Psoas muscle (tissue), 8 donors: ENCODE results near the gene RPL13. TPM values are rescaled to one million over a fixed set of nuclear protein-coding genes. Genes with fewer than 3 reads are reported as not detected.

Source experiments
- ATAC-seq, 4 donors: fragments of 200-7000 bp; cut with Tn5 transposase; one replicate each; pipeline ENCODE4 v1.9.1; 2020; ENCODE audit warnings: moderate library complexity in 3 of 4, mild to moderate bottlenecking in 2 of 4
- DNase-seq, 2 donors: peaks; one replicate each; pipeline ENCODE4 v3.0.0-alpha.2; 2020
- H3K27ac ChIP-seq: fragments of 200-600 bp; one replicate; pipeline ENCODE4 v1.8.0; 2022
- H3K27me3 ChIP-seq, 3 donors: fragments of 200-600 bp in 1 of 3; one replicate each; pipeline versions ENCODE4 v1.6.1 to v1.8.0; 2013 to 2022; ENCODE audit warnings: low read length in 2 of 3, mild to moderate bottlenecking in 2 of 3, moderate library complexity in 1 of 3; ENCODE audit not compliant: insufficient read depth in 3 of 3
- H3K36me3 ChIP-seq, 2 donors: fragments of 200-600 bp in 1 of 2; one replicate each; pipeline versions ENCODE4 v1.6.1 to v1.8.0; 2013 to 2022; ENCODE audit warnings: low read depth in 1 of 2, mild to moderate bottlenecking in 1 of 2, moderate library complexity in 1 of 2; ENCODE audit not compliant: insufficient read depth in 1 of 2
- H3K4me1 ChIP-seq: fragments of 200-600 bp; one replicate; pipeline ENCODE4 v1.8.0; 2022
- H3K4me3 ChIP-seq: fragments of 200-600 bp; one replicate; pipeline ENCODE4 v1.8.0; 2022; ENCODE audit warnings: mild to moderate bottlenecking
- H3K9me3 ChIP-seq: fragments of 200-600 bp; one replicate; pipeline ENCODE4 v1.8.0; 2022
- CTCF ChIP-seq: fragments of 200-600 bp; IDR thresholded peaks from one replicate; pipeline ENCODE4 v1.8.0; 2022; ENCODE audit warnings: antibody characterized with exemption
- WGBS, 3 donors: extraction: QIAGEN DNeasy Blood & Tissue Kit; methylation state at CpG; one replicate each; pipeline versions ENCODE4 v1.1.6 to v1.1.7; 2013; 5-methylcytosine and 5-hydroxymethylcytosine counted together
- intact Hi-C, 2 donors: fragments of 100-400 bp; cut with DNase I; formaldehyde crosslinking; loops; one replicate each; pipeline versions ENCODE4 v1.11.0 to v1.14.2; 2022
- polyA plus RNA-seq, 3 donors: library from polyadenylated mRNA; stranded (reverse); fragments of 200-250 nt; gene quantifications; one replicate each; pipeline ENCODE4 v1.2.3, GENCODE V29; 2013
- total RNA-seq, 4 donors: library from RNA; stranded (reverse); fragmentation: NEBNext Ultra II Directional in 2 of 4; extraction: Animal tissue kit (Norgen Biotek cat#: 25700) in 2 of 4; gene quantifications; one replicate each; pipeline versions ENCODE4 v1.2.1 to v1.2.4, GENCODE V29; 2021 to 2023
- donor health status: healthy with polysubstance abuse.
- donor health status: DM: no; HTN: no; CAD: no; lungs with moderate emphysema.
- donor health status: Bipolar disorder and iron deficiency.
- donor health status: healthy.
- donor health status: DM: yes; HTN: yes; CAD: no.
- donor health status: DM: no; HTN: no; CAD: no.
- donor health status: DM: no; HTN: no; CAD: no.
- donor health status: DM: yes; HTN: yes; CAD: no.

The RPL13 gene
- total and polyA plus RNA-seq, 7 donors: 1,039 to 7,334 (median 1,769) TPM

GRCh38 chr16:89562939-89563338 is 2.5 kb downstream of the RPL13 start:
- WGBS, 3 donors: 65 to 84% (median 67%) methylated on average over 11 to 12 of the region's 12 CpGs
- Histone ChIP-seq H3K27me3 (no peaks in the 10 kb centered on the region), H3K36me3 (peaks cover 6 to 41% of the 10 kb centered on the region in 2 donors), H3K9me3 (no peaks in the 10 kb centered on the region), H3K4me3 (peak overlapping the region; percentile 94), H3K4me1 (peaks cover 55% of the 10 kb centered on the region), H3K27ac (peak overlapping the region; percentile 96)
- ATAC-seq (no peak), DNase-seq (no peak)
- TF ChIP-seq CTCF: no peak
- intact Hi-C loops: loop anchor here in 1 of 2 donors (5.0 kb wide), 1 partner anchor 36 kb away; no protein-coding TSS in a partner anchor

GRCh38 chr16:89563639-89564392 is 3.3 kb downstream of the RPL13 start:
- TF ChIP-seq CTCF: no peak
- peak overlapping the region; percentile 96 for H3K27ac ChIP-seq
- H3K9me3 ChIP-seq: no peaks in the 10 kb centered on the region
- peaks cover 52% of the 10 kb centered on the region for H3K4me1 ChIP-seq
- ATAC-seq: peak in 1 of 4 donors; percentile 7
- DNase-seq: no peak
- intact Hi-C loops: loop anchor here in 1 of 2 donors (5.0 kb wide), 1 partner anchor 37 kb away; no protein-coding TSS in a partner anchor
- H3K27me3 ChIP-seq: no peaks in the 10 kb centered on the region
- H3K4me3 ChIP-seq: peak overlapping the region; percentile 94
- H3K36me3 ChIP-seq: peaks cover 6 to 40% of the 10 kb centered on the region in 2 donors
- 40 to 49% (median 45%) methylated on average over 12 of the region's 12 CpGs for WGBS, 3 donors

DNA sequence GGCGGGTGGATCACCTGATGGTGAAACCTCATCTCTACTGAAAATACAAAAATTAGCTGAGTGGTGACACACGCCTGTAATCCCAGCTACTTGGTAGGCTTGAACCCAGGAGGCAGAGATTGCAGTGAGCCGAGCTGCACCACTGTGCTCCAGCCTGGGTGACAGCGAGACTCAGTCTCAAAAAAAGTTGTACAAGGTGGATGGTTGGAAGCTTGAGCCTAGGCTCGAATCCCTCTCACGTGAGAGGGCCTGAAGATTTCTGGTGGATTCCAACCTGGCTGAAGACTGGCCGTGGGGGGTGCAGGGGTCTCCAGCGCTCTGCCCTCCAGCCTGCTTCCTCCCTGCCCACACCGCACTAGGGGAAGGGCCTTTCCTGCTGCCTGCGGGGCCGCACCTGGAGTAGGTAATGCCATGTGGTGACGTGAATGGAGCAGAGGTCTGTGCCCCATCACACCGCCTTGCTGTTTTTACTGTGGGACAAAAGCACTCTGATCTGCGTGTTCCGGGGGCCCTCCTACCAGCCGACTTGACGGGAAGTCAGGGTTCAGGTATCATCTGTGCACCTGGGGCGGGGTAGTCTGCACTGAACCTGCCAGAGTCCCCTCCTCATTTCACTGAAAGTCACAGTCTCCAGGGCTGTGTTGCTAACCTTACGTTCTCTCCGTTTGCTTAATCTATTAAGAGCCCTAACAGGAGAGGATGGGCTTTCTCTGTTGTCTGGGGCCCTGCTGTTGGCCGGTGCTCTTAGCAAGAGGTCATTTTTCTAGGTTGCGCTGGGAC is 4.2 kb downstream of the RPL13 start:
- H3K36me3 ChIP-seq: peaks cover 6 to 40% of the 10 kb centered on the region in 2 donors
- DNase-seq (no peak), ATAC-seq (no peak)
- intact Hi-C loops: loop anchor here in 1 of 2 donors (5.0 kb wide), 1 partner anchor 37 kb away; no protein-coding TSS in a partner anchor
- peak overlapping the region; percentile 96 for H3K27ac ChIP-seq
- H3K4me1 ChIP-seq: peaks cover 44% of the 10 kb centered on the region
- H3K4me3 ChIP-seq: no peak overlapping the region
- H3K27me3 ChIP-seq: peaks cover 0 to 2% (median 0%) of the 10 kb centered on the region in 3 donors
- WGBS, 3 donors: 63 to 73% (median 68%) methylated on average over 22 of the region's 22 CpGs
- H3K9me3 ChIP-seq: no peaks in the 10 kb centered on the region
- no peak for TF ChIP-seq CTCF

- H3K27ac ChIP-seq: no peak overlapping the region
- peaks cover 41% of the 10 kb centered on the region for H3K4me1 ChIP-seq
- ATAC-seq: no peak
- DNase-seq: no peak
- no peak overlapping the region for H3K4me3 ChIP-seq
- no peaks in the 10 kb centered on the region for H3K9me3 ChIP-seq
- H3K27me3 ChIP-seq: peaks cover 0 to 7% (median 0%) of the 10 kb centered on the region in 3 donors
- intact Hi-C loops: no loop called here
- H3K36me3 ChIP-seq: peaks cover 6 to 40% of the 10 kb centered on the region in 2 donors
- TF ChIP-seq CTCF: no peak
- 23 to 46% (median 35%) methylated on average over 3 of the region's 3 CpGs for WGBS, 3 donors
Observed at GRCh38 chr16:89565256-89565505, 4.7 kb downstream of the RPL13 start.
